ENCODE data around the gene PRPF19. TPM values are rescaled to one million over a fixed set of nuclear protein-coding genes. Genes with fewer than 3 reads are reported as not detected.

The PRPF19 gene
- total RNA-seq, 2 donors from 2014 or later: 42.0 to 52.2 TPM

- no peak for TF ChIP-seq CTCF (IDR thresholded peaks at IDR 0.05)
- ATAC-seq (ENCODE audit: insufficient number of reproducible peaks, low FRiP score, low read depth): no peak
- no peak for DNase-seq (ENCODE audit: low spot score)
These were observed 18.8 kb downstream of the PRPF19 start for GRCh38 chr11:60887556-60887955.

GRCh38 chr11:60880643-60881282 is 25.6 kb downstream of the PRPF19 start:
- ATAC-seq (ENCODE audit: insufficient number of reproducible peaks, low FRiP score, low read depth) (no peak), DNase-seq (ENCODE audit: low spot score) (no peak)
- no peak overlapping the region for H3K27ac ChIP-seq
- H3K27me3 ChIP-seq (replicated peaks; ENCODE audit: insufficient read depth): no peaks in the 10 kb centered on the region
- H3K9me3 ChIP-seq: no peaks in the 10 kb centered on the region
- no peak for TF ChIP-seq CTCF (IDR thresholded peaks at IDR 0.05)
- H3K36me3 ChIP-seq: peaks cover 7% of the 10 kb centered on the region
- peaks cover 12 to 14% of the 10 kb centered on the region in 2 donors for H3K4me1 ChIP-seq (ENCODE audit: control insufficient read depth in 1 of 2, low read depth in 2 of 2)
- H3K4me3 ChIP-seq: no peak overlapping the region

More at GRCh38 chr11:60887556-60887955, 18.8 kb downstream of the PRPF19 start:
- Histone ChIP-seq H3K27ac (no peak overlapping the region), H3K36me3 (peaks cover 3% of the 10 kb centered on the region), H3K27me3 (replicated peaks; ENCODE audit: insufficient read depth) (no peaks in the 10 kb centered on the region), H3K9me3 (no peaks in the 10 kb centered on the region), H3K4me1 (ENCODE audit: control insufficient read depth in 1 of 2, low read depth in 2 of 2) (no peaks in the 10 kb centered on the region), H3K4me3 (no peak overlapping the region)

GRCh38 chr11:60879971-60880588 is 26.3 kb downstream of the PRPF19 start:
- peaks cover 12 to 14% of the 10 kb centered on the region in 2 donors for H3K4me1 ChIP-seq (ENCODE audit: control insufficient read depth in 1 of 2, low read depth in 2 of 2)
- H3K27me3 ChIP-seq (replicated peaks; ENCODE audit: insufficient read depth): no peaks in the 10 kb centered on the region
- ATAC-seq (ENCODE audit: insufficient number of reproducible peaks, low FRiP score, low read depth) (no peak), DNase-seq (ENCODE audit: low spot score) (no peak)
- no peak for TF ChIP-seq CTCF (IDR thresholded peaks at IDR 0.05)
- peaks cover 7% of the 10 kb centered on the region for H3K36me3 ChIP-seq
- no peak overlapping the region for H3K4me3 ChIP-seq
- no peak overlapping the region for H3K27ac ChIP-seq
- no peaks in the 10 kb centered on the region for H3K9me3 ChIP-seq

GRCh38 chr11:60879104-60879503 is 27.3 kb downstream of the PRPF19 start:
- Histone ChIP-seq H3K4me3 (no peak overlapping the region), H3K27ac (peak overlapping the region; percentile 67 to 76), H3K27me3 (replicated peaks; ENCODE audit: insufficient read depth) (no peaks in the 10 kb centered on the region), H3K9me3 (no peaks in the 10 kb centered on the region), H3K36me3 (peaks cover 7% of the 10 kb centered on the region), H3K4me1 (ENCODE audit: control insufficient read depth in 1 of 2, low read depth in 2 of 2) (peaks cover 12 to 14% of the 10 kb centered on the region in 2 donors)
- DNase-seq (ENCODE audit: low spot score) (no peak), ATAC-seq (ENCODE audit: insufficient number of reproducible peaks, low FRiP score, low read depth) (no peak)
- no peak for TF ChIP-seq CTCF (IDR thresholded peaks at IDR 0.05)

- TF ChIP-seq CTCF (IDR thresholded peaks at IDR 0.05): no peak
- Histone ChIP-seq H3K9me3 (no peaks in the 10 kb centered on the region), H3K4me1 (ENCODE audit: control insufficient read depth in 1 of 2, low read depth in 2 of 2) (peaks cover 12 to 14% of the 10 kb centered on the region in 2 donors), H3K27ac (peak overlapping the region; percentile 67 to 76), H3K4me3 (no peak overlapping the region), H3K36me3 (peaks cover 7% of the 10 kb centered on the region), H3K27me3 (replicated peaks; ENCODE audit: insufficient read depth) (no peaks in the 10 kb centered on the region)
- DNase-seq (ENCODE audit: low spot score): no peak
- ATAC-seq (ENCODE audit: insufficient number of reproducible peaks, low FRiP score, low read depth): no peak
These were observed 27.9 kb downstream of the PRPF19 start for GRCh38 chr11:60878245-60879101.

Data from thoracic aorta (tissue), 2 donors.